Lower leg skin (tissue), 4 donors: ENCODE results near the gene SCN8A. TPM values are rescaled to one million over a fixed set of nuclear protein-coding genes. Genes with fewer than 3 reads are reported as not detected.
"Not testable (repeated sequence)": the region's sequence is repeated elsewhere in the genome, so short reads cannot be mapped to it uniquely, and the experiment has no call there.

Experiments
- DNase-seq, 2 donors: peaks; one replicate each; pipeline ENCODE4 v3.0.0-alpha.2; 2019; ENCODE audit warnings: low spot score in 2 of 2
- H3K4me3 ChIP-seq: fragments of 200-600 bp; sonication (generic); 2 replicates; pipeline ENCODE4 v1.5.1; 2017; ENCODE audit warnings: mild to moderate bottlenecking, low read depth; ENCODE audit not compliant: poor library complexity, severe bottlenecking
- CTCF ChIP-seq, 3 donors: fragments of 450-650 bp; IDR thresholded peaks; one replicate each; pipeline ENCODE4 v1.5.1; 2016; ENCODE audit warnings: antibody characterized with exemption in 3 of 3, mild to moderate bottlenecking in 3 of 3, moderate library complexity in 2 of 3
- POLR2A ChIP-seq, 2 donors: fragments of 450-650 bp; IDR thresholded peaks; one replicate each; pipeline ENCODE4 v1.6.1; 2016 to 2017; ENCODE audit warnings: antibody characterized with exemption in 2 of 2, mild to moderate bottlenecking in 1 of 2, moderate library complexity in 1 of 2
- WGBS, 2 donors: methylation state at CpG; one replicate each; pipeline ENCODE4 v1.1.5; 2018; 5-methylcytosine and 5-hydroxymethylcytosine counted together
- intact Hi-C: fragments of 100-400 bp; cut with DNase I; formaldehyde crosslinking; loops from one replicate; pipeline ENCODE4 v1.15.0; 2023; ENCODE audit warnings: low total_unique reads
- total RNA-seq, 4 donors: library from RNA; depleted of rRNA; stranded (reverse); fragments of >200 nt; gene quantifications; one replicate each; pipeline ENCODE4 v1.1.0, GENCODE V29; 2016

SCN8A gene
- total RNA-seq, result under 1 TPM; 0.42 to 0.80 (median 0.65) TPM

DNA sequence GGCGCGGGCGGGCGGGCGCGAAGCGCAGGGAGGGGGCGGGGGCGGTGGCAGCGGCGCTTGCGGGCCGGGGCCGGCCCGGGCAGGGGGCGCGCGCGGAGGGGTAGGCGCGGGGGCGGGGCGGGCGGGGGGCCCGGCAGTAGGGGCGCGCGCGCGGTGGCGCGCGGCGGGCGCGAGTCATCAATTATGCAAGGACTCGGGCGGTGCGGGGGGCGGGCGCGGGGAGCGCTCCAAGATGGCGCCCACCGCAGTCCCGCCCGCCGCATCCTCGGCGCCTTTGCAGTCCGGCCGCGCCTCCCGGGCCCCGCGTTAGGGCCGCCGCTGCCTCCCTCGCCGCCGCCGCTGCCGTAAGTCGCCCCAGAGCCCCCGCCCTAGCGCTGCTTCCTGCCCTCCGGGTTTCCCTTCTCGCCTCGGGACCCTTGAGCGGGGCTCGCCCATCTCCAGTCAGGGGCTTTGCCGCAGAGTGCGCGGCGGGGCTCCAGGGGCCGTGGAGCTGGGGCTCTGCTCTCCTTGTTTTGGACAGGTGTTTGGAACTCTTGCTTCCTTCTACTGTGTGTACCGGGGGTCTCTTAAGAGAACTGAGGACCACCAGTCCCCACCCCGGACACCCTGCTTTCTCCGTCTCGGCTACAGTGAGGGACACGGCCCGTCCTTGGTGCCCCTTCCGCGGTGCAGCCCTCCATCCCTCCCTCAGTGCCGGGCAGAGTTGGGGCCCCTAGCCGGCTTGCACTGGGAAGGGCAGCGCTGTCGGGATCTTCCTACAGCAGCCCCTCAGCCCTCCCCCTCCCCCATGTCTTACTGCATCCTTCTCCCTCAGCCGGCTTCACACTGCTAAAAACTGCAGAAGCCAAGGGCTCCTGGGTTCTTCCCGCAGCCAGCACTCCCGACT lies at the start of gene SCN8A:
Gene SCN8A, plus strand, starts transcription at position 218 of the 886 bp plus-strand sequence. CDS start 71,585 bp downstream, outside the sequence.
- intact Hi-C loops, result no loop called here
- 1 to 2% methylated on average over 20 to 32 of the region's 91 CpGs for WGBS, 2 donors
- H3K4me3 ChIP-seq, result no peak within 1 kb of the TSS
- TF ChIP-seq CTCF (IDR thresholded peaks at IDR 0.05) (no peak), POLR2A (IDR thresholded peaks at IDR 0.05) (no peak)
- peak in 1 of 2 donors; percentile 81 for DNase-seq

GRCh38 chr12:51546097-51546496 lies 44.9 kb upstream of the SCN8A start:
- H3K4me3 ChIP-seq, result no peak overlapping the region
- TF ChIP-seq CTCF (IDR thresholded peaks at IDR 0.05), result no peak
- no peak for TF ChIP-seq POLR2A (IDR thresholded peaks at IDR 0.05)
- intact Hi-C loops, result no loop called here
- DNase-seq, result no peak

- no peak overlapping the region for H3K4me3 ChIP-seq
- TF ChIP-seq POLR2A (IDR thresholded peaks at IDR 0.05), result no peak
- TF ChIP-seq CTCF (IDR thresholded peaks at IDR 0.05), result no peak
- intact Hi-C loops, result no loop called here
- DNase-seq, result no peak
- WGBS, 2 donors, result 90 to 91% methylated on average over 6 of the region's 6 CpGs
Observed at GRCh38 chr12:51547606-51548005, 43.4 kb upstream of the SCN8A start.

GRCh38 chr12:51548241-51548640 lies 42.8 kb upstream of the SCN8A start:
- WGBS, 2 donors, result 70 to 73% methylated on average over 2 of the region's 2 CpGs
- TF ChIP-seq CTCF (IDR thresholded peaks at IDR 0.05), result no peak
- no peak for TF ChIP-seq POLR2A (IDR thresholded peaks at IDR 0.05)
- H3K4me3 ChIP-seq, result no peak overlapping the region
- intact Hi-C loops, result no loop called here
- DNase-seq, result peak in 1 of 2 donors; percentile 59

- 58 to 69% methylated on average over 8 of the region's 8 CpGs for WGBS, 2 donors
- TF ChIP-seq CTCF (IDR thresholded peaks at IDR 0.05) (no peak), POLR2A (IDR thresholded peaks at IDR 0.05) (no peak)
- H3K4me3 ChIP-seq, result no peak overlapping the region
- peak in 1 of 2 donors; percentile 74 for DNase-seq
- intact Hi-C loops, result no loop called here
Observed at GRCh38 chr12:51549637-51550036, 41.4 kb upstream of the SCN8A start.

GRCh38 chr12:51568271-51569032 lies 22.6 kb upstream of the SCN8A start:
- H3K4me3 ChIP-seq, intact Hi-C loops, DNase-seq: not testable (repeated sequence)
- WGBS, 2 donors, result 67 to 93% methylated on average over 6 to 15 of the region's 28 CpGs
